OCI-LY1 (cell line): ENCODE data around the gene NPHP1.
"Not testable (repeated sequence)": the region's sequence is repeated elsewhere in the genome, so short reads cannot be mapped to it uniquely, and the experiment has no call there.

Experiments used
- H2AFZ ChIP-seq: fragments of 200-600 bp; sonication (generic), shearing (Covaris generic); 2 replicates; pipeline ENCODE4 v1.6.0; 2014; ENCODE audit warnings: antibody characterized with exemption, mild to moderate bottlenecking, low read length
- H3F3A ChIP-seq: fragments of 200-600 bp; sonication (generic), shearing (Covaris generic); 2 replicates; pipeline ENCODE4 v1.6.0; 2014; ENCODE audit warnings: mild to moderate bottlenecking, antibody characterized with exemption, low read length, moderate library complexity; ENCODE audit not compliant: insufficient read depth
- H3K27ac ChIP-seq: fragments of 200-600 bp; sonication (generic); 2 replicates; pipeline ENCODE4 v1.5.1; 2014; ENCODE audit warnings: low read length, mixed run types, mild to moderate bottlenecking, low read depth; ENCODE audit not compliant: poor library complexity, severe bottlenecking
- H3K27me3 ChIP-seq: fragments of 200-600 bp; sonication (generic); 2 replicates; pipeline ENCODE4 v1.6.0; 2014; ENCODE audit warnings: antibody characterized with exemption, mild to moderate bottlenecking, low read length, moderate library complexity; ENCODE audit not compliant: insufficient read depth
- H3K36me3 ChIP-seq: fragments of 200-600 bp; sonication (generic); 2 replicates; pipeline ENCODE4 v1.6.1; 2014; ENCODE audit warnings: mild to moderate bottlenecking, antibody characterized with exemption, low read length, moderate library complexity, mixed read lengths; ENCODE audit not compliant: insufficient read depth
- H3K4me1 ChIP-seq: fragments of 200-600 bp; sonication (generic); 2 replicates; pipeline ENCODE4 v1.5.1; 2014; ENCODE audit warnings: mild to moderate bottlenecking, low read length, moderate library complexity; ENCODE audit not compliant: insufficient read depth, severe bottlenecking
- H3K4me2 ChIP-seq: fragments of 200-600 bp; sonication (generic), shearing (Covaris generic); 2 replicates; pipeline ENCODE4 v1.6.1; 2014; ENCODE audit warnings: low read length
- H3K4me3 ChIP-seq: fragments of 200-600 bp; sonication (generic); 2 replicates; pipeline ENCODE4 v1.5.1; 2014; ENCODE audit warnings: low read length, low read depth, mild to moderate bottlenecking, mixed read lengths; ENCODE audit not compliant: poor library complexity, severe bottlenecking
- H3K79me2 ChIP-seq: fragments of 200-600 bp; shearing (Covaris generic); 2 replicates; pipeline ENCODE4 v1.6.1; 2016; ENCODE audit warnings: mixed run types, low read length, mixed read lengths; ENCODE audit not compliant: insufficient read depth
- H3K9ac ChIP-seq: fragments of 200-600 bp; sonication (generic), shearing (Covaris generic); 2 replicates; pipeline ENCODE4 v1.6.1; 2014; ENCODE audit warnings: mild to moderate bottlenecking, low read length, mixed read lengths
- H3K9me2 ChIP-seq: fragments of 200-600 bp; sonication (generic), shearing (Covaris generic); 2 replicates; pipeline ENCODE4 v1.6.1; 2014; ENCODE audit warnings: low read depth, mild to moderate bottlenecking, low read length, mixed read lengths
- H3K9me3 ChIP-seq: fragments of 200-600 bp; shearing (Covaris generic); 2 replicates; pipeline ENCODE4 v1.6.1; 2014; ENCODE audit warnings: low read length, mixed read lengths
- H4K20me1 ChIP-seq: fragments of 200-600 bp; sonication (generic), shearing (Covaris generic); 2 replicates; pipeline ENCODE4 v1.6.0; 2016; ENCODE audit warnings: mild to moderate bottlenecking, low read length; ENCODE audit not compliant: insufficient read depth
- CTCF ChIP-seq: fragments of 200-600 bp; sonication (generic), shearing (Covaris generic); IDR thresholded peaks from 2 replicates; pipeline ENCODE4 v1.5.1; 2017; ENCODE audit warnings: mild to moderate bottlenecking, antibody characterized with exemption, low read length, moderate library complexity, mixed read lengths
- EZH2 ChIP-seq: fragments of 200-600 bp; sonication (generic), shearing (Covaris generic); IDR thresholded peaks from 2 replicates; pipeline ENCODE4 v1.8.0; 2017; ENCODE audit warnings: borderline replicate concordance, mixed run types, mild to moderate bottlenecking, antibody characterized with exemption, low read length, moderate library complexity, mixed read lengths

Gene NPHP1

GRCh38 chr2:110204408-110205385, at the start of gene NPHP1:
NPHP1 (minus strand) TSS chr2:110205013; CDS start chr2:110204968, 45 bp downstream.
- Histone ChIP-seq H3K27me3 (no peaks in the 10 kb centered on the region), H3K9me2 (no peaks in the 10 kb centered on the region), H3K9me3 (no peaks in the 10 kb centered on the region), H3K9ac (peak within 1 kb of the TSS; percentile 65), H3K27ac (no peak within 1 kb of the TSS), H2AFZ (peak within 1 kb of the TSS; percentile 59; the same call in 1 of the 2 replicates), H3K4me1 (peaks cover 11% of the 10 kb centered on the region), H4K20me1 (no peaks in the 10 kb centered on the region), H3K36me3 (peaks cover 3% of the 10 kb centered on the region; the same call in 1 of the 2 replicates), H3K4me3 (peak within 1 kb of the TSS; percentile 65), H3K79me2 (no peaks in the 10 kb centered on the region), H3F3A (no peaks in the 10 kb centered on the region), H3K4me2 (peak within 1 kb of the TSS; percentile 78)
- TF ChIP-seq CTCF = no peak
- no peak for TF ChIP-seq EZH2

DNA sequence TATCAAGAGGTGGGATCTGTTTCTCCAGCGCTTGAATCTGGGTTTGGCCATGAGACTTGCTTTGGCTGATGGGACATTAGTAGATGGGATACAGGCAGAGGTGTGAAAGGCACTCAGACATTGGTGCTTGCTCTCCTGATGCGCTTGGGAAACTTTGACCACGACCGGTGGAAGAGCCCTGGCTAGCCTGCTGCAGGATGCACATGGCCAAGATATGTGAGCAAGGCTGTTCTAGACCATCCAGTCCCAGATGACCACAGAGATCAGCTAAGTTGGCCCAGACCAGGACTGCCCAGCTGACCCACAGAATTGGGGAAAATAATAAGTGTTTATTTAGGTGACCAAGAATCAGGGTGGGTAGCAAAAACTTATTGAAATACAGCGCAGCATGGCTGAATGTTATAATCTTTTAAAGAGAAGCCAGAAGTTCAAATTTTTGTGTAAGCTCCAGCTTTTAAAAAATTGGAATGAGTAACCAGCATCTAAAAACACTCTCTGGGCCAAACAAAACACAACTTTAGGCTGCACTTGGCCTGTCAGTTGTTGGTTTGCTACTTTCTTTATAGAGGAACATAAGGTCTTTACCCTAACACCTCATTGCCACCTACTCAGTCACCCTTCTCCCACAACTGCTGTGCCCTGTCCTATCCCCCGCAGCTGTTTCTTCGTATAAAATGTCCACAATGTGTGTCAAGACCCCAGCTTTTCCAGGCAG, 43.4 kb upstream of the NPHP1 start:
- not testable (repeated sequence) for H3K79me2 ChIP-seq, H3K36me3 ChIP-seq, H4K20me1 ChIP-seq, H3K9me2 ChIP-seq, H3K9ac ChIP-seq, H3F3A ChIP-seq, H3K9me3 ChIP-seq, H3K27me3 ChIP-seq, H3K4me1 ChIP-seq, H3K27ac ChIP-seq, H3K4me2 ChIP-seq, H2AFZ ChIP-seq, H3K4me3 ChIP-seq

GRCh38 chr2:110245488-110246435, 40.9 kb upstream of the NPHP1 start:
- not testable (repeated sequence) for H3K9me3 ChIP-seq, H3K79me2 ChIP-seq, H3F3A ChIP-seq, H3K4me2 ChIP-seq, H3K4me1 ChIP-seq, H4K20me1 ChIP-seq, H3K9ac ChIP-seq, H2AFZ ChIP-seq, H3K4me3 ChIP-seq, H3K36me3 ChIP-seq, H3K27me3 ChIP-seq, H3K27ac ChIP-seq, H3K9me2 ChIP-seq

DNA sequence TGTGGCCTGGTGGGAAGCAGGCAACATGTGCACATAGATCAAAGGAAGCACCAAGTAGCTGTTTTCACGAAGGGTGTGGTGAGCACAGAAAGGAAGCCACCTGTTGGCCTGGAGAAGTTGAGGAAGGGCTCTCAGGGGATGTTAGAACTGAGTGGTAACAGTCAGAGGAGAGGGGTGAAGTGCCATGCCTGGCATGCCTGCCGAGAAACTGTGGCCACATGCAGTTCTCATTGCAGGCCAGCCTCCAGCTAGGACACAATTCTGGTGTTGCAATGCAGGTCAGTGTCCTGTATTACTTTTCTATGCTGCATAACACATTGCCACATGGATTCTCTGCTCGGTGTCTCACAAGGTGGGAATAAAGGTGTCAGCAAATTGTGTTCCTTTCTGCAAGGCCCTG, 38.5 kb upstream of the NPHP1 start:
- not testable (repeated sequence) for H3F3A ChIP-seq, H3K4me3 ChIP-seq, H4K20me1 ChIP-seq, H3K9me2 ChIP-seq, H3K4me1 ChIP-seq, H3K27me3 ChIP-seq, H3K9me3 ChIP-seq, H3K9ac ChIP-seq, H3K36me3 ChIP-seq, H2AFZ ChIP-seq, H3K79me2 ChIP-seq, H3K27ac ChIP-seq, H3K4me2 ChIP-seq

DNA sequence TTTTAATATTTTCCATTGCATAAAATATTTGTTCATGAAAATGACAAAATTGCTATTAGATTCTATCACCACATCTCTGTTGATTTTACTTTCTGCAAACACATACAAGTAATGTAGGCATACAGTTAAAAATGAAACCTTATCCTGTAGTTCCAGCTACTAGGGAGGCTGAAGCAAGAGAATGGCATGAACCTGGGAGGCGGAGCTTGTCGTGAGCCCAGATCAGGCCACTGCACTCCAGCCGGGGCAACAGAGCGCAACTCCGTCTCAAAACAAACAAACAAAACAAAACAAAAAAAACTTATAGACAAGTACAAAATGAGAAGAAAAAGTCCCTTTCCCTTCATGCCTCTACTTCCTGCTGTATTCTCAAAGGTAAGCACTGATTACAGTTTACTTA, 29.7 kb upstream of the NPHP1 start:
- not testable (repeated sequence) for H3K9me2 ChIP-seq, H3K4me3 ChIP-seq, H2AFZ ChIP-seq, H3K9ac ChIP-seq, H3K27me3 ChIP-seq, H3K9me3 ChIP-seq, H3K4me1 ChIP-seq, H3K79me2 ChIP-seq, H4K20me1 ChIP-seq, H3K36me3 ChIP-seq, H3K27ac ChIP-seq, H3F3A ChIP-seq, H3K4me2 ChIP-seq

DNA sequence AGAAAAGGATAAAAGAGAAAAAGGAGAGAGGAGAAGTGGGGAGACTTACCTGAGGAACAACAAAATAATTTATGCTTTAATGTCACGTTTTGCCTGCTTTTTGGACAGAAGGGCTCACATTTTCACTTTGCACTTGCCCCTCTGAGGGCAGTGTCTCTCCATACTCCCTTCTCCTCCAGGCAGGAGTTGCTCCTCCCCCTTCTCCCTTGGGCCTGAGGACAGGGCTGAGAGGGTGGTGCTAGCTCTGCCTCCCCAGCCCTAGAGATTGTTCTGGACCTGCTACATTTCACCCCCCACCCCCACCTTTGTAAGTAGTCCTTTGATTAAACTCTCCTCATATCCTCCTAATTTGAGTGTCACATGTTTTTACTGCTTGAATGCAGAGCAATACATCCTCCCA, 25.1 kb upstream of the NPHP1 start:
- not testable (repeated sequence) for H3K9me2 ChIP-seq, H3F3A ChIP-seq, H3K4me3 ChIP-seq, H3K27me3 ChIP-seq, H3K4me2 ChIP-seq, H3K9me3 ChIP-seq, H3K36me3 ChIP-seq, H3K9ac ChIP-seq, H2AFZ ChIP-seq, H4K20me1 ChIP-seq, H3K27ac ChIP-seq, H3K4me1 ChIP-seq, H3K79me2 ChIP-seq
